ENCODE measurements around the gene LRRC63. TPM values are rescaled to one million over a fixed set of nuclear protein-coding genes. Genes with fewer than 3 reads are reported as not detected.

The LRRC63 gene
- polyA plus RNA-seq, 1 of the 3 experiments (the other 2 are of a cell fraction) = 0.03 TPM

GRCh38 chr13:46197299-46198048 is 14.3 kb upstream of the LRRC63 start:
- Histone ChIP-seq H3K4me2 (no peak overlapping the region), H3K79me2 (ENCODE audit: insufficient read depth) (no peaks in the 10 kb centered on the region), H3K9me2 (no peaks in the 10 kb centered on the region), H3K4me1 (ENCODE audit: control insufficient read depth in 1 of 2, insufficient read depth in 2 of 2, low read depth in 1 of 2, low read length in 1 of 2) (no peaks in the 10 kb centered on the region), H3F3A (replicated peaks; ENCODE audit: insufficient read depth) (no peaks in the 10 kb centered on the region), H3K27ac (ENCODE audit: low read depth in 2 of 2, low read length in 1 of 2) (no peak overlapping the region), H3K9me3 (no peaks in the 10 kb centered on the region), H3K27me3 (ENCODE audit: insufficient read depth) (no peaks in the 10 kb centered on the region), H3K36me3 (replicated peaks in 1 of 2; ENCODE audit: control insufficient read depth in 1 of 2, insufficient read depth in 2 of 2, low read length in 1 of 2) (no peaks in the 10 kb centered on the region), H2AFZ (ENCODE audit: low read depth) (0 out of 2 replicates have a peak overlapping the region, but pooled peaks have one; percentile 65), H3K9ac (no peak overlapping the region), H4K20me1 (ENCODE audit: insufficient read depth) (no peaks in the 10 kb centered on the region), H3K4me3 (ENCODE audit: low read depth in 2 of 2, low read length in 1 of 2) (no peak overlapping the region)
- WGBS (ENCODE audit: low lambda C conversion rate) = 80% methylated on average over 4 of the region's 4 CpGs
- POLR2A ChIA-PET = no interaction called here
- CTCF ChIA-PET = no interaction called here
- TF ChIP-seq SMC3 (IDR thresholded peaks at IDR 0.05; ENCODE audit: low read depth, low read length) (no peak), SIN3A (IDR thresholded peaks at IDR 0.05; ENCODE audit: borderline replicate concordance, low read depth, low read length) (no peak), NFIC (IDR thresholded peaks at IDR 0.05; ENCODE audit: borderline replicate concordance) (no peak), RXRA (IDR thresholded peaks at IDR 0.05; ENCODE audit: borderline replicate concordance, low read depth) (no peak)
- no peak for DNase-seq

DNA sequence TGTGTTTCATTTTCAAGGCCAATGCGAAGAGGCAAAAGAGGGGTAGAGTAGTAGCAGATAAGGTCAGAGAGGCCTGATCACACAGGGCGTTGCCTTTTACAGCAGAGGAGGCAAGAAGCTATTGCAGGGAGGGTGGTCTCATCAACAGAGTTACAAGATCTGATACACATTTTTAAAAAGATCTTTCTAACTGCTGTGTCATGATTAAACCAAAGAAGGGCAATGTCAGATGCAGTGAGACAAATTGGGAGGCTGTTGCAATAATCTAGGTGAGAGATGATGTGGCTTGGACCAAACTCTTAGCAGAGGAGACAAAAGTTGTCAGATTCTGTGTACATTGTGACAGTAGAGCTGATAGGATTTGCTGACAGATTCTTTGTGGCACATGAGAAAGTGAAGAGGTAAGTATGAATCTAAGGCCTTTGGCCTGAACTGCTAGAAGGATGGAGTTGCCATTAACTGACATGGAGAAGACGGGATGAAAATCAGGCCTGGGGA is 13.0 kb upstream of the LRRC63 start:
- WGBS (ENCODE audit: low lambda C conversion rate) = 55% methylated on average over 3 of the region's 3 CpGs
- Histone ChIP-seq H3F3A (replicated peaks; ENCODE audit: insufficient read depth) (no peaks in the 10 kb centered on the region), H2AFZ (ENCODE audit: low read depth) (no peak overlapping the region), H3K79me2 (ENCODE audit: insufficient read depth) (no peaks in the 10 kb centered on the region), H3K4me1 (ENCODE audit: control insufficient read depth in 1 of 2, insufficient read depth in 2 of 2, low read depth in 1 of 2, low read length in 1 of 2) (no peaks in the 10 kb centered on the region), H3K9me2 (no peaks in the 10 kb centered on the region), H4K20me1 (ENCODE audit: insufficient read depth) (no peaks in the 10 kb centered on the region), H3K4me2 (no peak overlapping the region), H3K4me3 (ENCODE audit: low read depth in 2 of 2, low read length in 1 of 2) (no peak overlapping the region), H3K9ac (no peak overlapping the region), H3K36me3 (replicated peaks in 1 of 2; ENCODE audit: control insufficient read depth in 1 of 2, insufficient read depth in 2 of 2, low read length in 1 of 2) (no peaks in the 10 kb centered on the region), H3K9me3 (no peaks in the 10 kb centered on the region), H3K27ac (ENCODE audit: low read depth in 2 of 2, low read length in 1 of 2) (no peak overlapping the region), H3K27me3 (ENCODE audit: insufficient read depth) (no peaks in the 10 kb centered on the region)
- CTCF ChIA-PET = no interaction called here
- TF ChIP-seq TCF12 (IDR thresholded peaks at IDR 0.05) (no peak), EZH2phosphoT487 (IDR thresholded peaks at IDR 0.05; ENCODE audit: borderline replicate concordance, low read depth) (no peak), ELF1 (IDR thresholded peaks at IDR 0.05) (no peak)
- TF ChIP-seq, protein P1, sequence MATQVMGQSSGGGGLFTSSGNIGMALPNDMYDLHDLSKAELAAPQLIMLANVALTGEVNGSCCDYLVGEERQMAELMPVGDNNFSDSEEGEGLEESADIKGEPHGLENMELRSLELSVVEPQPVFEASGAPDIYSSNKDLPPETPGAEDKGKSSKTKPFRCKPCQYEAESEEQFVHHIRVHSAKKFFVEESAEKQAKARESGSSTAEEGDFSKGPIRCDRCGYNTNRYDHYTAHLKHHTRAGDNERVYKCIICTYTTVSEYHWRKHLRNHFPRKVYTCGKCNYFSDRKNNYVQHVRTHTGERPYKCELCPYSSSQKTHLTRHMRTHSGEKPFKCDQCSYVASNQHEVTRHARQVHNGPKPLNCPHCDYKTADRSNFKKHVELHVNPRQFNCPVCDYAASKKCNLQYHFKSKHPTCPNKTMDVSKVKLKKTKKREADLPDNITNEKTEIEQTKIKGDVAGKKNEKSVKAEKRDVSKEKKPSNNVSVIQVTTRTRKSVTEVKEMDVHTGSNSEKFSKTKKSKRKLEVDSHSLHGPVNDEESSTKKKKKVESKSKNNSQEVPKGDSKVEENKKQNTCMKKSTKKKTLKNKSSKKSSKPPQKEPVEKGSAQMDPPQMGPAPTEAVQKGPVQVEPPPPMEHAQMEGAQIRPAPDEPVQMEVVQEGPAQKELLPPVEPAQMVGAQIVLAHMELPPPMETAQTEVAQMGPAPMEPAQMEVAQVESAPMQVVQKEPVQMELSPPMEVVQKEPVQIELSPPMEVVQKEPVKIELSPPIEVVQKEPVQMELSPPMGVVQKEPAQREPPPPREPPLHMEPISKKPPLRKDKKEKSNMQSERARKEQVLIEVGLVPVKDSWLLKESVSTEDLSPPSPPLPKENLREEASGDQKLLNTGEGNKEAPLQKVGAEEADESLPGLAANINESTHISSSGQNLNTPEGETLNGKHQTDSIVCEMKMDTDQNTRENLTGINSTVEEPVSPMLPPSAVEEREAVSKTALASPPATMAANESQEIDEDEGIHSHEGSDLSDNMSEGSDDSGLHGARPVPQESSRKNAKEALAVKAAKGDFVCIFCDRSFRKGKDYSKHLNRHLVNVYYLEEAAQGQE (IDR thresholded peaks at IDR 0.05; ENCODE audit: low read depth, low read length) = no peak
- DNase-seq = no peak
- POLR2A ChIA-PET = no interaction called here
